Umbilical cord (tissue), 2 donors: ENCODE data around the gene KIAA1614. TPM values are rescaled to one million over a fixed set of nuclear protein-coding genes. Genes with fewer than 3 reads are reported as not detected.
"Not testable (repeated sequence)": the region's sequence is repeated elsewhere in the genome, so short reads cannot be mapped to it uniquely, and the experiment has no call there.

Experiments used
- DNase-seq: peaks from one replicate; pipeline ENCODE4 v3.0.0-alpha.2; 2015; ENCODE audit warnings: low spot score
- total RNA-seq: library from RNA; depleted of rRNA; stranded (reverse); fragments of >200 nt; gene quantifications from one replicate; pipeline ENCODE4 v1.2.3, GENCODE V29; 2014; ENCODE audit warnings: low replicate concordance; ENCODE audit not compliant: insufficient read depth

Gene KIAA1614
- total RNA-seq, 1 donor from 2014 or later: 17.6 TPM

DNA sequence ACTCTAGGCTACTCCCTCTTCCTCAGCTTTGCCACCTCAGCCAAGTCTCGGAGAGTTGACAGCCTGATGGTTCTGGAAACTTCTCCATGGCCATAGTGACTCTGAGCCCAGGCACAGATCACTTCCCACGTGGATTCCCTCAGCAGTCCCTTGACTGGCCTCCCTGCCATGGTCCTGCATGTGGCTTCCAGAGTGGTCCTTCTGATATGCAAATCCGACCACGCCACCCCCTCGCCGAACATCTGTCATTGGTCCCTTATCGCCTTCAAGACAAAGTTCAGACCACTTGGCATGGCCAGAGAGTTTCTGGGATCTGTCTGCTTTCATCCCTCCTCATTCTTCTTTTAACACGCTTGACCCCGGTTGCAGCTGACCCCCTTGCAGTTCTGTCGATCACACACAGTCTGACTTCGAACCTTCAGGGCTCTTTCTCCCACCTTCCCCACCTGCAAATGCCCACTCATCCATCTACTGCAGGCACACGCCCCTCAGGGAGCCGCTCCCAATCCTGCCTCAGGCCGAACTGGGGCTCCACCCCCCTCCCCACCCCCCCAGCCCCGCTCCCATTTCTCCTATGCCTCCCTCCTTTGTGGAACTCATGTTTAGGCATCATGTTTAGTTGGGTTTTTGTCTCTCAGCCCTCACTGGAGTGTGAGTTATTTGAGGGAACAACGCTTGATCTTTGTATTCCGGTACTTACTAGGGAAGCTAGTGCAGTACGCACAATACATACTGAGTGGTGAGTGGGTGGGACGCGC lies 29.0 kb downstream of the KIAA1614 start:
- no peak for DNase-seq

DNA sequence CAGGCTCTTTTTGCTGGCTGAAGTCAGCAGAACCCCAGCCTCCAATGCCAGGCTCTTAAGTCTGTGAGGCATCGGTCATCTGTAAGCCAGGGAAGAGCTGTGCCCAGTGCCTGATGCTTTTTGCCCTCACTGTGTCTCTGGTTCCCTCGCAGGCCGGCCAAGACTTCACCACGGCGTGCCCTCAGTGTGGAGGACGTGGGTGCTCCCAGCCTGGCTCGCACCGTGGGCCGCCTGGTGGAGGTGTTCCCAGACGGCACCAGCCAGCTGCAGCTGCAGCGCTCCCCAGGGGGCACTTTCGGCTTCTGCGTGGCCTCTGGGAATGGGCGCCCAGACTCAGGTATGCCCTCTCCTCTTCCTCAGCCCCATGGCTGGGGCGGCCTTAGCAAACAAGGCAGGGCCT lies 32.5 kb downstream of the KIAA1614 start:
- no peak for DNase-seq

DNA sequence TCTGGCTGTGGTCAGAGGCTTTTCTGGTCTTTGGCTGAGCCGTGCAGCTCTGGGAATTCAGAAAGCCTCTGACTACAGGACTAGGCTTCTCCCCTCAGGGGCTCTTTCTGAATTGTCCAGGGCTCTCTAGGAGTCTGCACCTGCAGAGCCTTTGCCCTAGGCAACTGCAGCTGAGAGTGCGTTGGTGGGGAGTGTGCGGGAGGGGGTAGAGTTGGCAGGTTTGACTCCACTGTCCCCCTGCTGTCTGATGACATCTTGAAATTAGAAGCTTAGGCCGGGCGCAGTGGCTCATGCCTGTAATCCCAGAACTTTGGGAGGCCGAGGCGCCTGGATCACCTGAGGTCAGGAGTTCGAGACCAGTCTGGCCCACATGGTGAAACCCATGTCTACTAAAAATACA lies 32.9 kb downstream of the KIAA1614 start:
- no peak for DNase-seq

DNA sequence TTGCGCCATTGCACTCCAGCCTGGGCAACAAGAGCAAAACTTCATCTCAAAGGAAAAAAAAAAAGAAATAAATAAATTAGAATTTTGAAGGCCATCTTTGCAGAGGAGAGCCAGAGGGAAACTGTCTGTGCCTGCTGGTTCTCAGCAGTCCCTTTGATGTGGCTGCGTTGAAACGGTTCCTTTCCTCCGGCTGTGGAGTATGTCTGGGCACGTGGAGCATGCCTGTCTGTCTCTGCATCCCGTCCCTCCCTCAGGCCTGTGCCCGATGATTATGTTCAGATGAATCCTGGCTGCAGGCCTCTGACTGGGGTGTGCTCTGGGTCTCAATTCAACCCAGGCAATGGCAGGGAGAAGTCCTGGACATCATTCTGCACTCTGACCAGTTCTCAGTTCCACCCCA lies 33.4 kb downstream of the KIAA1614 start:
- DNase-seq: peak; percentile 77

DNA sequence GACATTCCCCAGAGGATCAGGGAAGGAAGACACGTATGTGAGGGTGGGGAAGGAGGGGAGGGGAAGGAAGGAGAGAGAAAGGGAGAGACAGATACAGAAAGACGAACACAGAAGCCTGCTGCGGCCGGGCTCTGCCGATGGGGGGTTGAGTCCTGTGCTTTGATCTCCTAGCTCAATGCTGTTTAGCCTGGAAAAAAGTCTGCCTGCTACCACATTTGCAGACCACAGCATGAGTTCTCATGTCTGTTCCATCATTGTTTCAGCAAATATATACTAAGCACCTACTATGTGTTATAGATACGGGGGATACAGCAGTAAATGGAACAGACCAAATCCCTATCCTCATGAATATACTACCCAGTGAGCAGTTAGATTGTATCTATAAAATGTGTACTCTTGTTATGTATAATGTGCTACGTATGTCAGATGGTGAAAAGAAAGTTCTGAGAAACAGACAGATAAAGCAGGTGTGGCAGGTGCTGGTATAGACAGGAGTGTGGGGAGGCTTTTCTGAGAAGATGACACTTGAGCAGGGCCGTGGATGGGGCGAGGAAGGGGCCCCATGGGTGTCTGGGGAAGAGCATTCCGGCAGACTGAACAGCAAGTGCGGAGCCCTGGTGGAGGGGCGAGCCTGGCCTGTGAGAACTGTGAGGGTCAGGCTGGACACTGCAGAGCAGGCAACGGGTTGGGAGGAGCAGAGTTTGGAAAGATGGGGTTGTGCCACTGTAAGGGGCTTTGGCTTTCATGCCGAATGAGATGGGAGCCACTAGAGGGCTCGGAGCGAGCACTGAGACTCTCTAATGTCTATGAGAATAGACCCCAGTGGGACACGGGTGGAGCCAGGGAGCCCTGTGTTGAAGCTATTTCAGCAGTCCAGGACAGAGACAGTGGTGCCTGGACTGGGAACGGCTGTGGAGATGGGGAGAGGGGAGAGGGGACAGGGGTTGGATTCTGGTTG lies 34.1 kb downstream of the KIAA1614 start:
- DNase-seq: no peak

DNA sequence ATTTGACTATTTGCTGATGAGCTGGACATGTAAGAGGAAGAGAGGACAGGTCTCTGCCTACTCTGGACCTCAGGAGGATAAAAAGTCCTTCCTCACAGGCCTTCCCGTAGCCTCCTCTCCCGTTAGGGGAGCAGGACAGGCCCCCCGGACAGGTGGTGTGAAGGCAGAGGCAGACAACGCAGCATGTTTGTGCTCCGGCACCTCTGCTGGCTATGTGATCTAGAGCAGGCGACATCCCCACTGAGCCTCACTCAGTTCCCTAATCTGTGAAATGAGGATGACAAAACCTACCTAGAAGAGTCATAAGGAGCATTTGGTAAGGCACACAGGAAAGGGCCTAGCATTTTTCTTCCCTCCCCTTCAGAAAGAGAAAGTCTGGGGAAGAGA lies 34.8 kb downstream of the KIAA1614 start:
- no peak for DNase-seq

DNA sequence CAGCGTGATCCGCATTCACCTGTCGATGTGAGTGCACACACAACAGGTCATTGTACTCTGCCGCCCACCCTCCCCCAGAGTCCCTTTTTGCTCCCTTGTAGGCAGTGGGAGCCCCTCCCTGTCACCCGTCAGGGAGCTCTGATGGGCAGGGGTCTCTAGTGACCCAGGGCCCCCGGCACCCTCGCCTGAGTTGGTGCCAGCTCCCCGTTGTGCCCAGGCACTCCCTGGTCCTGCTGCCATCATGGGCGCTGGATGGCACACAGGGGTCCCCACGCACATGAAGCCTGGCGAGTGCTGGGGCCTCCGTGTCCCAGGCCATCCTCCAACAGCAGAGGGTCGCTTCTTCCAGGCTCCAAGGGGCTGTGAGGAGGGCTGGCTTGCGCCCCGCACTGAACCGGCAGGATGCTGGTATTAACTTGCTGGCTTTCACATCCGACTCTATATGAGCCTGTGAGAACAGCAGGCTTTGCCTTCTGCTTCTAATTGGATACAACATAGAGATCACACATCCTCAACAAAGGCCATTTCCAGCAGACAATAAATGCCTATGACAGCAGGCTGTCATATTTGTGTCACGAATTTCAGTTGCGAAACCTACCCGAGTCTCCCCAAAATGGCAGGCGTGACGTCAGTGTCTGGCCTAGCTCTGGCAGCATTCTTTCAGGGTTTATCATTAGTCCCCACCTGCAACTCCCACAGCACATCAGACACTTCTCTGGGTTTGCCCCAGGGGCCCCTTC lies 35.4 kb downstream of the KIAA1614 start:
- DNase-seq: peak; percentile 58

DNA sequence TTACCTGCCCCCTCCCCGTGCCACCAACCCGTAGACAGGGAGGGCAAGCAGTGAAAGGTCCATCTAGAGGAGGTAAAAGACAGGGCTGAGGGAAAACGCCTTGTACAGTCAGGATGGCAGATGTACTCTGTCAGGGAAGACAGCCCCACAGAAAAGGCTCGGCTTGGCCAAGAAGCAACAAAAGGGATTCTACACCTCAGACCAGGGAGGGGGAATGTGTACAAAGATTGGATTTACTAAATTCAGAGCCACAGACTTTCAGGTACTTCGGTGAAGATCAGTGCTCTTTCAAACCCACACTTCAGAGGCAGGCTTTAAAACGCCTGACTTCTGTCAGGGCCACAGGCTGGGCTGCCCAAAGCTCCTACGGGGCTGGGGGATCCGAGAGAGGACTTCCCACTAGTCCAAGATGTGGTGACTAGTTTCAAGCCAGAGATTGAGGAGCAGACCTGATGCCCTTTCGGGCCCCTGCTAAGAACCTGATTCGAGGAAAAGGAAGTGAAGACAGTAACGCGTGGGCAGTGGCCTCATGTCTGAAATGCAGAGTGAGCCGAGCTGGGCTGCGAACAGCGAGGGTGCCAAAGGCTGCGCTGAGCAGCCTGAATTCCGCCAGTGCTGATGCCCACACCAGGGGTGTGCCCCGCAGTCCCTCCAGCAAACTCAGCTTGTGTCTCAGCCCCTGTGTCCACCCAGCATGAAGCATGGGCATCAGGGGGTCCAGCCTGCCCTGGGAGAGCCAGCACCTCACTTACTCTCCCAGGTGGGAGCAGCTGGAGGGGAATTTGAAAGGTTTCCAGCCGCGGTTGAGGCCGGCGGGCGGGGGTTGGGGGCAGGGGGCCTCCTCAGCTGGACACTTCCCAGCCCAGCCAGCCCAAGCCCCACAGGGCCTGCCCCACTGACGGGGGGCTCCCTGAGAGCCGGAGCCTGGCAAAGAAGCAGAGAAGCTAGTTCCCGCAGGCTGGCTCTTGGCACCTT lies 36.2 kb downstream of the KIAA1614 start:
- DNase-seq: no peak

GRCh38 chr1:180949616-180950000 lies 36.9 kb downstream of the KIAA1614 start:
- no peak for DNase-seq

DNA sequence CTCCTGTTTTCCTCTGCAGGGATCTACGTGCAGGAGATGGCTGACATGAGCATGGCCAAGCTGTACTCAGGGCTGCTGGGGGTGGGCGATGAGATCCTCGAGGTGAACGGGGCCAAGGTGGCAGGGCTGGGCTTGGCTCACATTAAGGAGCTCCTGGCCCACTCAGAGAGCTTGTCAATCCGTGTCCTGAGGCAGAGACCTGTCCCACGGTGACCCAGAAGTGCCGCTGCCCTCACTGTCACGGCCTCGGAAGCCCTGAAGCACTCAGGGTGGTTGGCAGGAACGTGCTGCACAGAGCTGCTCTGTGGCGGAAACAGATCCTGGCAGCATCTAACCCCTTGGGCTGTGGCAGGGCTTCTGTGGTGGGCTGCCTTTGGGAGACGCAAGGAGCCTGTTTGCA lies 37.6 kb downstream of the KIAA1614 start:
- DNase-seq: no peak

- DNase-seq: no peak
These were observed 38.6 kb downstream of the KIAA1614 start for GRCh38 chr1:180951186-180951745.

DNA sequence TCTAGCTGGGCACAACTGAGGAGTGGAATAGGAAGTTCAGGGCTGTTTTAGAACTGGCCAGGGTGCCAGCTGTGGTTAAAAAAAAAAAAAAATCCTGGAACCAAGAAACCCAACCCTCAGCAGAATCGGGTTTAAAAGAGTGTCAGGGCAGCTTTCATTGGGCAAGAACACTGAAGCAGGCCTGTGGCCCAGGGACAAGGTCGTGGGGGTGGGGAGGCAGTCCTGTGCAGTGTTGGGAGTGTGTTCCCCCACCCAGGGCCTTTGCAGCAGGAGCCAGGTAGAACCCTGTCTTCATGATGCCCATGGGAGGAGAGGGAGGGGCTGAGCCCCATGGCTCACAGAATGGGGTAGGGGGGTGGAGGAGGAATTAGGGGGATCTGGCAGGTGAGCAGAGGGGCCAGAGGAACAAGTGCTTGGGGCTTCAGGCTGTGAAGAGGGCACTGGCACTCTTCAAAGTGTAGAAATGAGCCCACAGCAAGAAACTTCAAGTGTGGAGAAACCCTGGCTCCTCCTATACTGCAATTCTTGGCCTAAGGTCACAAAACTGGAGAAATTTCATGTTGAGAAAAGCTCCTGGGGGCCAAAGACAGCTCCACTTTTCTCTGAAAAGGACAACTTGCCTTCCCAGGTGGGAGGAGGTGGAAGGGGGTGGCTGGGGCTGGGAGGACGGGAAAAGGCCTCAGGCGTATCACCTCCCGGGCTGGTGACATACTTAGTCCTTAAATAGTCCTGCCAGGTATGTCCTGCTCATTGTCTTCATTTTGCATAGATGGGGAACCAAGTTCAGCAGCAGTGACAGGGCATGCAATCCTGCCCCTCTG lies 39.3 kb downstream of the KIAA1614 start:
- DNase-seq: no peak

GRCh38 chr1:180952657-180953013 lies 39.9 kb downstream of the KIAA1614 start:
- DNase-seq: no peak

- no peak for DNase-seq
These were observed 40.8 kb downstream of the KIAA1614 start for GRCh38 chr1:180953291-180954004.

DNA sequence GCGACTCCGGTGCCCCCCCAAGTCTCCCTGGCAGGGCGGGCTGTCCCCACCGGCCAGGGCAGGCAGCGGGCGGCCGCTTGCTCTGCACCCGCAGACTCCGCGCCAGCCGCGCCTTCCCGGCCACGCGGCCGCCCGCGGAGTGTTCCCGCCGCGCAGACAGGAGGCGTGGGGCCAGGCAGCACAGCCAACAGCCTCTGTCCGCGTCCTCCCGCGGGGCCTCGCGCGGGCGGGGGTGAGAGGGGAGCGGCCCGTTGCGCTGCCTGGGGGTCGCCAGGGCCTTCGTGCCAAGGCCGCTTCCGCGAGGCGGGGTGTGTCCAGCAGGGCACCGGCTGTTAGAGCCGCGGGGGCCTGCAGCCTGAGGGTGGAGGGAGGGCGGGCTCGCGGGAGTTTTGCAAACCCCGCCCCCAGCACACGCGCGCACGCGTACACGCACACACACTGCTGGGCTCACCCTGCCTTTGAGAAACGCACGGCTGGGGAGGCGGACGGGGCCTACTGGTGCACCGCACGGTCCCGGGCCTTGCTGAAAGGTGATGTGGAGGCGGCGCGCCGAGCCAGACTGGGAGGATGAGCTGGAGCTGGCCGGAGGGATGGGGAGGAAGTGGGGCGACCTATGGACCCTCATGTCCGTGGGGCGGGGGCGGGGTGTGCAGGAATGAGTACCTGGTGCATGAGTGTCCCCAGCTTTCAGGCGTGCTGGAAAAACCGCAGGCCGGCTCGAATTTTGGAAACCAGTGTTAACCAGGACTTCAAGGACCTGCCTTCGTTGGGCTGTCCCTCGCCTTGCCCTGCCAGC lies 41.5 kb downstream of the KIAA1614 start:
- peak; percentile 84 for DNase-seq

- DNase-seq: no peak
These were observed 42.1 kb downstream of the KIAA1614 start for GRCh38 chr1:180954801-180955165.

GRCh38 chr1:180956028-180956640 lies 43.4 kb downstream of the KIAA1614 start:
- DNase-seq: no peak

DNA sequence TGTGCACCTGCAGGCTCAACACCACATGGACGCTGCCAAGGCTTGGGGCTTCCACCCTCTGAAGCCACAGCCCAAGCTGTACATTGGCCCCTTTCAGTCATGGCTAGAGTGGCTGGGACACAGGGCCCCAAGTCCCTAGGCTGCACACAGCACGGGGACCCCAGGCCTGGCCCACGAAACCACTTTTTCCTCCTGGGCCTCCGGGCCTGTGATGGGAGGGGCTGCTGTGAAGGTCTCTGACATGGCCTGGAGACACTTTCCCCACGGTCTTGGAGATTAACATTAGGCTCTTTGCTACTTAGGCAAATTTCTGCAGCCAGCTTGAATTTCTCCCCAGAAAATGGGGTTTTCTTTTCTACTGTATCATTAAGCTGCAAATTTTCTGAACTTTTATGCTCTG lies 46.9 kb downstream of the KIAA1614 start:
- not testable (repeated sequence) for DNase-seq
